GM23338 (cell line): ENCODE data around the gene REC8. TPM values are rescaled to one million over a fixed set of nuclear protein-coding genes. Genes with fewer than 3 reads are reported as not detected.

Experiments used
- ATAC-seq: fragments of 200-7000 bp; cut with Tn5 transposase; 3 replicates; pipeline ENCODE4 v1.9.1; 2020
- DNase-seq: peaks from one replicate; pipeline ENCODE4 v3.0.0-alpha.2; 2015; ENCODE audit warnings: low spot score
- H2AFZ ChIP-seq: fragments of 200-600 bp; sonication (generic); 2 replicates; pipeline ENCODE4 v1.8.0; 2016; ENCODE audit warnings: antibody characterized with exemption, mild to moderate bottlenecking, moderate library complexity
- H3F3A ChIP-seq: fragments of 200-600 bp; sonication (generic); replicated peaks from 2 replicates; pipeline ENCODE4 v1.8.0; 2017; ENCODE audit warnings: antibody characterized with exemption, mixed run types, low read depth
- H3K27ac ChIP-seq: fragments of 200-600 bp; sonication (generic); 2 replicates; pipeline ENCODE4 v1.6.1; 2016; ENCODE audit warnings: low read depth
- H3K27me3 ChIP-seq: fragments of 200-600 bp; sonication (generic); 2 replicates; pipeline ENCODE4 v1.8.0; 2016; ENCODE audit warnings: mild to moderate bottlenecking, mixed run types, moderate library complexity; ENCODE audit not compliant: insufficient read depth
- H3K36me3 ChIP-seq: fragments of 200-600 bp; sonication (generic); 2 replicates; pipeline ENCODE4 v1.8.0; 2016; ENCODE audit warnings: mild to moderate bottlenecking; ENCODE audit not compliant: insufficient read depth
- H3K4me1 ChIP-seq: fragments of 200-600 bp; sonication (generic); 2 replicates; pipeline ENCODE4 v1.8.0; 2016; ENCODE audit warnings: mild to moderate bottlenecking, moderate library complexity; ENCODE audit not compliant: insufficient read depth
- H3K4me2 ChIP-seq: fragments of 200-600 bp; sonication (generic); 2 replicates; pipeline ENCODE4 v1.7.1; 2017; ENCODE audit warnings: mixed run types
- H3K4me3 ChIP-seq: fragments of 200-600 bp; sonication (generic); 2 replicates; pipeline ENCODE4 v1.6.1; 2016; ENCODE audit warnings: mixed run types
- H3K79me2 ChIP-seq: fragments of 200-600 bp; sonication (generic); replicated peaks from 2 replicates; pipeline ENCODE4 v1.8.0; 2017; ENCODE audit warnings: mild to moderate bottlenecking; ENCODE audit not compliant: insufficient read depth
- H3K9me2 ChIP-seq: fragments of 200-600 bp; sonication (generic); 2 replicates; pipeline ENCODE4 v1.8.0; 2017; ENCODE audit not compliant: insufficient read depth
- H4K20me1 ChIP-seq: fragments of 200-600 bp; sonication (generic); replicated peaks from 2 replicates; pipeline ENCODE4 v1.8.0; 2017; ENCODE audit warnings: mild to moderate bottlenecking; ENCODE audit not compliant: insufficient read depth
- H3K27ac Mint-ChIP-seq: 2 replicates; pipeline ENCODE4 v1.8.0; 2020; ENCODE audit warnings: inconsistent platforms, mild to moderate bottlenecking, moderate library complexity, mixed read lengths
- H3K27me3 Mint-ChIP-seq: 3 replicates; pipeline ENCODE4 v1.8.0; 2022; ENCODE audit warnings: low read depth, mild to moderate bottlenecking, moderate library complexity, mixed read lengths, inconsistent platforms; ENCODE audit not compliant: insufficient read depth, poor library complexity
- H3K36me3 Mint-ChIP-seq: 3 replicates; pipeline ENCODE4 v1.8.0; 2021; ENCODE audit warnings: low read depth, mild to moderate bottlenecking, inconsistent platforms, moderate library complexity, mixed read lengths
- H3K4me1 Mint-ChIP-seq: 3 replicates; pipeline ENCODE4 v1.8.0; 2020; ENCODE audit warnings: mild to moderate bottlenecking, inconsistent platforms, mixed read lengths
- H3K4me3 Mint-ChIP-seq: 3 replicates; pipeline ENCODE4 v1.8.0; 2021; ENCODE audit warnings: moderate library complexity, mild to moderate bottlenecking, inconsistent platforms, mixed read lengths
- H3K9me3 Mint-ChIP-seq: 3 replicates; pipeline ENCODE4 v1.8.0; 2020; ENCODE audit warnings: moderate library complexity, mild to moderate bottlenecking, inconsistent platforms, mixed read lengths
- CREB1 ChIP-seq: fragments of 250-450 bp; sonication (Bioruptor Pico); IDR thresholded peaks from 2 replicates; pipeline ENCODE4 v1.5.0; 2020; ENCODE audit warnings: low read depth, mild to moderate bottlenecking, moderate library complexity
- EZH2 ChIP-seq: fragments of 200-600 bp; sonication (generic); IDR thresholded peaks from one replicate; pipeline ENCODE4 v1.8.0; 2017; ENCODE audit warnings: antibody characterized with exemption, mild to moderate bottlenecking, low read depth; ENCODE audit not compliant: unreplicated experiment
- EZH2phosphoT487 ChIP-seq: fragments of 200-600 bp; sonication (generic); IDR thresholded peaks from one replicate; pipeline ENCODE4 v1.8.1; 2018; ENCODE audit warnings: antibody characterized with exemption; ENCODE audit not compliant: unreplicated experiment
- NANOG ChIP-seq: IDR thresholded peaks from 2 replicates; pipeline ENCODE4 v1.6.1; 2016; ENCODE audit warnings: antibody characterized with exemption, borderline replicate concordance
- POLR2AphosphoS5 ChIP-seq: IDR thresholded peaks from 2 replicates; pipeline ENCODE4 v1.6.1; 2016; ENCODE audit warnings: antibody characterized with exemption, low read depth
- ZNF114 ChIP-seq: fragments of 250-450 bp; sonication (Bioruptor Pico); IDR thresholded peaks from 2 replicates; pipeline ENCODE4 v1.5.0; 2020; ENCODE audit warnings: mild to moderate bottlenecking, moderate library complexity
- ZNF331 ChIP-seq: fragments of 250-450 bp; sonication (Bioruptor Pico); IDR thresholded peaks from 2 replicates; pipeline ENCODE4 v1.5.0; 2020; ENCODE audit warnings: low read depth, mild to moderate bottlenecking, moderate library complexity
- polyA plus RNA-seq: library from polyadenylated mRNA; unstranded; fragments of >200 nt; fragmentation: Nextera tagmentation; extraction: Ambion mirVana; gene quantifications from 2 replicates; pipeline ENCODE4 v1.2.1, GENCODE V29; 2016
- total RNA-seq: library from RNA; depleted of rRNA; stranded (reverse); fragments of >200 nt; shearing (Covaris generic); gene quantifications from 2 replicates; pipeline ENCODE4 v1.2.3, GENCODE V29; 2014
- TF ChIP-seq, protein P1 (sequence below): IDR thresholded peaks from one replicate; pipeline ENCODE4 v1.6.1; 2018; ENCODE audit warnings: antibody characterized with exemption; ENCODE audit not compliant: unreplicated experiment
- TF ChIP-seq, protein P2 (sequence below): IDR thresholded peaks from 2 replicates; pipeline ENCODE4 v1.6.1; 2016; ENCODE audit warnings: antibody characterized with exemption

REC8 gene
- total and polyA plus RNA-seq, 2 experiments from 2014 or later = 25.7 to 36.8 TPM

DNA sequence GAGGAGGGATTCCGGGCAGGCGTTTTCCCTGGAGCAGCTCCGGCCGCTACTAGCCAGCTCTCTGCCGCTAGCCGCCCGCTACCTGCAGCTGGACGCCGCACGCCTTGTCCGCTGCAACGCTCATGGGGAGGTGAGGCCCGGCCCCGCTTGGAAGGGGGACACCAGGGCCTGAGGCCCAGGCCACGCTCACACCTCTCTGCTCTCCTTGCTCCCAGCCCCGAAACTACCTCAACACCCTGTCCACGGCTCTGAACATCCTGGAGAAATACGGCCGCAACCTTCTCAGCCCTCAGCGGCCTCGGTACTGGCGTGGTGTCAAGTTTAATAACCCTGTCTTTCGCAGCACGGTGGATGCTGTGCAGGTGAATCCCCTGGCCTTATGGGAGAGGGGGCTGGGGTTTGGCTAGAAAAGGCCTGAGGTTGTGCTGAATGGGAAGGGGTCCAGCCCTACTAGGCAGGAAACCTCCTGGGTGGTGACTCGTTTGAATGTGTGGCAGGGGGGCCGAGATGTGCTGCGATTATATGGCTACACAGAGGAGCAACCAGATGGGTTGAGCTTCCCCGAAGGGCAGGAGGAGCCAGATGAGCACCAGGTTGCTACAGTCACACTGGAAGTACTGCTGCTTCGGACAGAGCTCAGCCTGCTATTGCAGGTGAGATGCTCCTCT is 24.0 kb upstream of the REC8 start (continued):
- TF ChIP-seq, protein P1, sequence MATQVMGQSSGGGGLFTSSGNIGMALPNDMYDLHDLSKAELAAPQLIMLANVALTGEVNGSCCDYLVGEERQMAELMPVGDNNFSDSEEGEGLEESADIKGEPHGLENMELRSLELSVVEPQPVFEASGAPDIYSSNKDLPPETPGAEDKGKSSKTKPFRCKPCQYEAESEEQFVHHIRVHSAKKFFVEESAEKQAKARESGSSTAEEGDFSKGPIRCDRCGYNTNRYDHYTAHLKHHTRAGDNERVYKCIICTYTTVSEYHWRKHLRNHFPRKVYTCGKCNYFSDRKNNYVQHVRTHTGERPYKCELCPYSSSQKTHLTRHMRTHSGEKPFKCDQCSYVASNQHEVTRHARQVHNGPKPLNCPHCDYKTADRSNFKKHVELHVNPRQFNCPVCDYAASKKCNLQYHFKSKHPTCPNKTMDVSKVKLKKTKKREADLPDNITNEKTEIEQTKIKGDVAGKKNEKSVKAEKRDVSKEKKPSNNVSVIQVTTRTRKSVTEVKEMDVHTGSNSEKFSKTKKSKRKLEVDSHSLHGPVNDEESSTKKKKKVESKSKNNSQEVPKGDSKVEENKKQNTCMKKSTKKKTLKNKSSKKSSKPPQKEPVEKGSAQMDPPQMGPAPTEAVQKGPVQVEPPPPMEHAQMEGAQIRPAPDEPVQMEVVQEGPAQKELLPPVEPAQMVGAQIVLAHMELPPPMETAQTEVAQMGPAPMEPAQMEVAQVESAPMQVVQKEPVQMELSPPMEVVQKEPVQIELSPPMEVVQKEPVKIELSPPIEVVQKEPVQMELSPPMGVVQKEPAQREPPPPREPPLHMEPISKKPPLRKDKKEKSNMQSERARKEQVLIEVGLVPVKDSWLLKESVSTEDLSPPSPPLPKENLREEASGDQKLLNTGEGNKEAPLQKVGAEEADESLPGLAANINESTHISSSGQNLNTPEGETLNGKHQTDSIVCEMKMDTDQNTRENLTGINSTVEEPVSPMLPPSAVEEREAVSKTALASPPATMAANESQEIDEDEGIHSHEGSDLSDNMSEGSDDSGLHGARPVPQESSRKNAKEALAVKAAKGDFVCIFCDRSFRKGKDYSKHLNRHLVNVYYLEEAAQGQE = no peak
- TF ChIP-seq POLR2AphosphoS5 = no peak

DNA sequence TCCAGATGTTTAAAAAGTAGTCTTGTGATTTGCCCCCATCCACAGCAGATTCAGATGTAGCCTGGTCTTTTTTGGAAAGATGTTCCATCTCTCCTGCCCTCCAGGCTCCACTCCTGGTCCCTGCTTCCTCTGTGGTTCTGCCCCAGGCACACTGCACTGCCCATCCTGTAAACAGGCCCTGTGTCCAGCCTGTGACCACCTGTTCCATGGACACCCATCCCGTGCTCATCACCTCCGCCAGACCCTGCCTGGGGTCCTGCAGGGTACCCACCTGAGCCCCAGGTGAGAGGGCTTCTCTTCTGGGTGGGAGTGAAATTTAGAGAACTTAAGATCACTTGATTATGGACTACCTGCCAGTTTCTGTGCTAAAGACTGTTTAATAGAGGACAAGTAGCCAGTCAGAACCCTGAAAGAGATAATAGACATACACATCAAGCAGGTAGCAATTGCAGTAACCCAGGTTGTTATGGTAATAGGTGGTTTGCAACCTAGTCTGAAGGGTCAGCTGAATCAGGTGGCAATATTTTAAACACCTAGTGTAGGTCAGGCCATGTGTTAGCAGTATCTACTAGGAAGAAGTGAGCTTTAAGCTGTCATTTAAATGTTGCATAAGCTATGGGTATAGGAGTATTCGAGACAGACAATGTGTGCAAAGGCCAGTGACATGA is 22.4 kb upstream of the REC8 start:
- Mint-ChIP-seq H3K27me3 (peaks cover 11% of the 10 kb centered on the region), H3K4me3 (peak overlapping the region; percentile 99; the same call in 2 of the 3 replicates), H3K4me1 (peaks cover 21% of the 10 kb centered on the region), H3K36me3 (peaks cover 61% of the 10 kb centered on the region), H3K9me3 (no peaks in the 10 kb centered on the region; the same call in 2 of the 3 replicates), H3K27ac (no peak overlapping the region)
- Histone ChIP-seq H3K4me2 (no peak overlapping the region), H3K27ac (no peak overlapping the region), H3K4me3 (no peak overlapping the region), H2AFZ (no peak overlapping the region), H3K79me2 (peaks cover 38% of the 10 kb centered on the region), H3K27me3 (no peaks in the 10 kb centered on the region), H3K9me2 (no peaks in the 10 kb centered on the region), H3K36me3 (peaks cover 31% of the 10 kb centered on the region), H3F3A (no peaks in the 10 kb centered on the region), H3K4me1 (peaks cover 12% of the 10 kb centered on the region), H4K20me1 (peaks cover 7% of the 10 kb centered on the region; the same call in 1 of the 2 replicates)
- TF ChIP-seq CREB1 = no peak
- no peak for TF ChIP-seq ZNF331 (CRISPR knock-in tag)
- DNase-seq = no peak
- ATAC-seq = no peak

DNA sequence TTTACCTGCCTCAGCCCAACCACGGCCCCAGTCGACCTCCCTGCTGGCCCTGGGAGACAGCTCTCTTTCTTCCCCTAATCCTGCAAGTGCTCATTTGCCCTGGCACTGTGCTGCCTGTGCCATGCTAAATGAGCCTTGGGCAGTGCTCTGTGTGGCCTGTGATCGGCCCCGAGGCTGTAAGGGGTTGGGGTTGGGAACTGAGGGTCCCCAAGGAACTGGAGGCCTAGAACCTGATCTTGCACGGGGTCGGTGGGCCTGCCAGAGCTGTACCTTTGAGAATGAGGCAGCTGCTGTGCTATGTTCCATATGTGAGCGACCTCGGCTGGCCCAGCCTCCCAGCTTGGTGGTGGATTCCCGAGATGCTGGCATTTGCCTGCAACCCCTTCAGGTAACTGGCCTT is 21.8 kb upstream of the REC8 start:
- Histone ChIP-seq H3K4me2 (no peak overlapping the region), H3K79me2 (peaks cover 32% of the 10 kb centered on the region), H2AFZ (no peak overlapping the region), H3K4me1 (peaks cover 12% of the 10 kb centered on the region), H3K4me3 (no peak overlapping the region), H3K27ac (no peak overlapping the region), H3K9me2 (no peaks in the 10 kb centered on the region), H3K36me3 (peaks cover 28% of the 10 kb centered on the region), H3K27me3 (no peaks in the 10 kb centered on the region), H4K20me1 (peaks cover 7% of the 10 kb centered on the region; the same call in 1 of the 2 replicates), H3F3A (no peaks in the 10 kb centered on the region)
- ATAC-seq = no peak
- Mint-ChIP-seq H3K9me3 (no peaks in the 10 kb centered on the region; the same call in 2 of the 3 replicates), H3K27me3 (peaks cover 11% of the 10 kb centered on the region), H3K27ac (no peak overlapping the region), H3K36me3 (peaks cover 64% of the 10 kb centered on the region), H3K4me3 (no peak overlapping the region), H3K4me1 (peaks cover 21% of the 10 kb centered on the region)
- DNase-seq = no peak
- TF ChIP-seq CREB1 (no peak), EZH2 (no peak), NANOG (no peak), ZNF114 (CRISPR knock-in tag) (no peak), EZH2phosphoT487 (no peak)
- TF ChIP-seq, protein P1 = no peak
- TF ChIP-seq, protein P2, sequence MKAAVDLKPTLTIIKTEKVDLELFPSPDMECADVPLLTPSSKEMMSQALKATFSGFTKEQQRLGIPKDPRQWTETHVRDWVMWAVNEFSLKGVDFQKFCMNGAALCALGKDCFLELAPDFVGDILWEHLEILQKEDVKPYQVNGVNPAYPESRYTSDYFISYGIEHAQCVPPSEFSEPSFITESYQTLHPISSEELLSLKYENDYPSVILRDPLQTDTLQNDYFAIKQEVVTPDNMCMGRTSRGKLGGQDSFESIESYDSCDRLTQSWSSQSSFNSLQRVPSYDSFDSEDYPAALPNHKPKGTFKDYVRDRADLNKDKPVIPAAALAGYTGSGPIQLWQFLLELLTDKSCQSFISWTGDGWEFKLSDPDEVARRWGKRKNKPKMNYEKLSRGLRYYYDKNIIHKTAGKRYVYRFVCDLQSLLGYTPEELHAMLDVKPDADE = no peak
